Fibroblast of lung (primary cell): ENCODE measurements around the gene LRRC46. TPM values are rescaled to one million over a fixed set of nuclear protein-coding genes. Genes with fewer than 3 reads are reported as not detected.

Source experiments
- DNase-seq, 2 donors: peaks; one replicate each; pipeline versions ENCODE4 v3.0.0 to v3.0.0-alpha.2; 2010; ENCODE audit warnings: low read depth in 2 of 2
- H2AFZ ChIP-seq: 2 replicates; pipeline ENCODE4 v1.5.1; 2012; ENCODE audit warnings: low read length, control low read depth, inconsistent platforms
- H3K27ac ChIP-seq: 2 replicates; pipeline ENCODE4 v1.5.1; 2011; ENCODE audit warnings: low read length, control low read depth; ENCODE audit not compliant: insufficient read depth
- H3K27me3 ChIP-seq: 2 replicates; pipeline ENCODE4 v1.5.1; 2011; ENCODE audit warnings: mild to moderate bottlenecking, low read length; ENCODE audit not compliant: control insufficient read depth, insufficient read depth
- H3K36me3 ChIP-seq: 2 replicates; pipeline ENCODE4 v1.5.1; 2011; ENCODE audit warnings: low read length; ENCODE audit not compliant: control insufficient read depth, insufficient read depth
- H3K4me1 ChIP-seq: 2 replicates; pipeline ENCODE4 v1.5.1; 2011; ENCODE audit warnings: low read length; ENCODE audit not compliant: control insufficient read depth, insufficient read depth; ENCODE audit errors: extremely low read depth
- H3K4me2 ChIP-seq: 2 replicates; pipeline ENCODE4 v1.5.1; 2011; ENCODE audit warnings: low read length, control low read depth; ENCODE audit not compliant: insufficient read depth; ENCODE audit errors: extremely low read depth
- H3K4me3 ChIP-seq, 4 experiments: fragments of 200-600 bp in 1 of 4; sonication (generic) in 1 of 4; replicated peaks in 1 of 4; 2 replicates each; pipeline ENCODE4 v1.5.1; 2011 to 2016; ENCODE audit warnings: low read length in 4 of 4, low read depth in 3 of 4, mild to moderate bottlenecking in 3 of 4, control low read depth in 2 of 4, inconsistent platforms in 1 of 4, mixed read lengths in 1 of 4; ENCODE audit not compliant: insufficient read depth in 1 of 4; ENCODE audit errors: control extremely low read depth in 1 of 4
- H3K79me2 ChIP-seq: 2 replicates; pipeline ENCODE4 v1.5.1; 2012; ENCODE audit warnings: mild to moderate bottlenecking, low read length, inconsistent platforms; ENCODE audit not compliant: control insufficient read depth, insufficient read depth
- H3K9ac ChIP-seq: 2 replicates; pipeline ENCODE4 v1.5.1; 2011; ENCODE audit warnings: mild to moderate bottlenecking, low read length, control low read depth; ENCODE audit not compliant: insufficient read depth
- H3K9me3 ChIP-seq: 2 replicates; pipeline ENCODE4 v1.5.1; 2012; ENCODE audit warnings: low read depth, low read length; ENCODE audit not compliant: control insufficient read depth, insufficient read depth
- H4K20me1 ChIP-seq: 2 replicates; pipeline ENCODE4 v1.5.1; 2011; ENCODE audit warnings: low read length; ENCODE audit not compliant: control insufficient read depth, insufficient read depth; ENCODE audit errors: extremely low read depth
- EZH2 ChIP-seq: IDR thresholded peaks from 2 replicates; pipeline ENCODE4 v1.5.1; 2012; ENCODE audit warnings: low read length, control low read depth, mild to moderate bottlenecking; ENCODE audit errors: missing control alignments
- polyA plus RNA-seq, 2 donors: library from polyadenylated mRNA; depleted of rRNA in 1 of 2; stranded (reverse) in 1 of 2; unstranded in 1 of 2; fragments of >200 nt; gene quantifications; 2 replicates each; pipeline ENCODE4 v1.2.1, GENCODE V29; 2011 to 2012; ENCODE audit warnings: missing spikeins in 1 of 2
- total RNA-seq: library from RNA; depleted of rRNA; stranded (reverse); fragments of >200 nt; gene quantifications from 2 replicates; pipeline ENCODE4 v1.2.1, GENCODE V29; 2014
- TF ChIP-seq, protein P1 (sequence below), 2 donors: IDR thresholded peaks in 1 of 2; conservative IDR thresholded peaks in 1 of 2; 1 replicate in 1 of 2; 2 replicates in 1 of 2; pipeline ENCODE4 v1.5.1; 2011 to 2012; ENCODE audit warnings: low read length in 2 of 2, control low read depth in 1 of 2, inconsistent platforms in 1 of 2, low read depth in 1 of 2, mild to moderate bottlenecking in 1 of 2

Gene LRRC46
- total and polyA plus RNA-seq, 2 donors (not counting 1 experiment from before 2014, with no cell fraction given), result under 0.01 to 0.19 TPM

DNA sequence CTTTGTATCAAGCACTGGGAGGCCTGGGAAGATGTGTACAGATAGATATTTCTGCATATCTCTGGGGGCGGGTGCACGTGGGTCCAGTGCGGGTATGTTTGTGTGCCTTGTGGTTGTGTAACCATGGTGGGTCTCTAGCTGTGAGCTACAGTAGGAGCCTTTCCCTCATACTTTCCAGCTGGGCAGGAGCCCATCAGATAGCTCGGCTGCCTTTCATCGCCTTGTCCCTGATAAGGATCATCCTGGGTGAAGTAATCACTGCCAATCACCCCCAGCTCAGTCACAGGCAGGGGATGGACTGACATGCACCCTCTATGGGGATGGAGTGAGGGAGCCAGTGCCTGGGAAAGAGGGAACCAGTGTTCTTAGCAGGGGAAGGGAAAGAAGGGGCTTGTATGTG, 12.8 kb downstream of the LRRC46 start:
- peak in 1 of 2 donors; percentile 63 for DNase-seq
- H3K9ac ChIP-seq, result no peak overlapping the region
- H3K79me2 ChIP-seq, result no peaks in the 10 kb centered on the region
- H3K4me1 ChIP-seq, result peaks cover 7% of the 10 kb centered on the region
- no peak overlapping the region for H3K27ac ChIP-seq
- no peaks in the 10 kb centered on the region for H4K20me1 ChIP-seq
- H3K4me3 ChIP-seq, result no peak overlapping the region
- no peak overlapping the region for H3K4me2 ChIP-seq
- no peaks in the 10 kb centered on the region for H3K9me3 ChIP-seq
- TF ChIP-seq, protein P1, sequence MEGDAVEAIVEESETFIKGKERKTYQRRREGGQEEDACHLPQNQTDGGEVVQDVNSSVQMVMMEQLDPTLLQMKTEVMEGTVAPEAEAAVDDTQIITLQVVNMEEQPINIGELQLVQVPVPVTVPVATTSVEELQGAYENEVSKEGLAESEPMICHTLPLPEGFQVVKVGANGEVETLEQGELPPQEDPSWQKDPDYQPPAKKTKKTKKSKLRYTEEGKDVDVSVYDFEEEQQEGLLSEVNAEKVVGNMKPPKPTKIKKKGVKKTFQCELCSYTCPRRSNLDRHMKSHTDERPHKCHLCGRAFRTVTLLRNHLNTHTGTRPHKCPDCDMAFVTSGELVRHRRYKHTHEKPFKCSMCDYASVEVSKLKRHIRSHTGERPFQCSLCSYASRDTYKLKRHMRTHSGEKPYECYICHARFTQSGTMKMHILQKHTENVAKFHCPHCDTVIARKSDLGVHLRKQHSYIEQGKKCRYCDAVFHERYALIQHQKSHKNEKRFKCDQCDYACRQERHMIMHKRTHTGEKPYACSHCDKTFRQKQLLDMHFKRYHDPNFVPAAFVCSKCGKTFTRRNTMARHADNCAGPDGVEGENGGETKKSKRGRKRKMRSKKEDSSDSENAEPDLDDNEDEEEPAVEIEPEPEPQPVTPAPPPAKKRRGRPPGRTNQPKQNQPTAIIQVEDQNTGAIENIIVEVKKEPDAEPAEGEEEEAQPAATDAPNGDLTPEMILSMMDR (conservative IDR thresholded peaks at IDR 0.05 in 1 of 2, IDR thresholded peaks at IDR 0.05 in 1 of 2; ENCODE audit: low read depth in 1 of 2, low read length in 2 of 2), result peak in 1 of 2 donors; percentile 1
- TF ChIP-seq EZH2, result no peak
- no peaks in the 10 kb centered on the region for H3K36me3 ChIP-seq
- H3K27me3 ChIP-seq, result peaks cover 39% of the 10 kb centered on the region
- no peak overlapping the region for H2AFZ ChIP-seq

DNA sequence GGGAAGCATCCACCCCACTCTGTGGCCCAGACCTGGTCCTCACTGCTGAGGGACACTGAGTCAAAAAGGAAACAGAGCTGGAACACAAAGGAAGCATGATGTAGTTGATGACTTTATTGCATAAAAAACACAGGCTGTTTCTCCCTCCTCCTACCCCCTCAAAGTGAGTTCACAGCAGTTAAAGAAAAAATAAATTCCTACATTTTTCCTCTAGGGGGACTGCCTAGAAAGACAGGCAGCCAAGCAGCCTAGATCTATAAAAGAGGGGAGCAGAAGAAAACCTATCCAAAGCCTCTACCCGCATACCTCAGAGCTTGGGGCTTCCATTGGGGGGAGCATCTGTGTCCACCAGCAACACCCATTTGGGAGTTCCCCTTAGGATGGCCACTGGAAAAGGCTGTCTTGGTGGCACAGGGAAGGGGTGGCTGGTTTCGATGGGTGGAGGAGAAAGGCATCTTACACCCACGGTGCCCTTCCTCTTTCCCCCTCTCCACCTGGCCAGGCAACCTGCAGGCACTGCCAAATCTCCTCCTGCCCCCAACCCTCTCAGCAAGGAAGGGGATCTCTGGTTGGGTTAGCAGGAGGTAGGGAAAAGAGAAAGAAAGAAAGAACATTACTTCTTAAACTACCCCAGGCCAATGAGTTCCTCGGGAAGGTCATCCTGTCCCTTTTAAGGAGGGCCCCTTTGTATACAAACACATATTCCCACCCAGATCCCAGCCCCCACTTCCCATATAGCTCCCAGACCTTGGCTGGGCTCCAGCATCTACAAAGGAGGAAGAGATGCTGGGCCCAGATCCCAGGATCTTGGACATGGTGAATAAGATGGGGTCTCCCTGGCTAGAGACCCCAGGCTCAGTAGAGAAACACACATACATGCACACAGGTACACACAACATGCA, 13.6 kb downstream of the LRRC46 start:
- Histone ChIP-seq H3K9ac (no peak overlapping the region), H4K20me1 (no peaks in the 10 kb centered on the region), H3K4me2 (no peak overlapping the region), H2AFZ (no peak overlapping the region), H3K36me3 (no peaks in the 10 kb centered on the region), H3K4me1 (peaks cover 7% of the 10 kb centered on the region), H3K79me2 (no peaks in the 10 kb centered on the region), H3K27me3 (peaks cover 39% of the 10 kb centered on the region), H3K4me3 (no peak overlapping the region), H3K27ac (no peak overlapping the region), H3K9me3 (no peaks in the 10 kb centered on the region)
- no peak for TF ChIP-seq EZH2
- TF ChIP-seq, protein P1 (conservative IDR thresholded peaks at IDR 0.05 in 1 of 2, IDR thresholded peaks at IDR 0.05 in 1 of 2; ENCODE audit: low read depth in 1 of 2, low read length in 2 of 2), result peak; percentile 24 to 49
- no peak for DNase-seq

DNA sequence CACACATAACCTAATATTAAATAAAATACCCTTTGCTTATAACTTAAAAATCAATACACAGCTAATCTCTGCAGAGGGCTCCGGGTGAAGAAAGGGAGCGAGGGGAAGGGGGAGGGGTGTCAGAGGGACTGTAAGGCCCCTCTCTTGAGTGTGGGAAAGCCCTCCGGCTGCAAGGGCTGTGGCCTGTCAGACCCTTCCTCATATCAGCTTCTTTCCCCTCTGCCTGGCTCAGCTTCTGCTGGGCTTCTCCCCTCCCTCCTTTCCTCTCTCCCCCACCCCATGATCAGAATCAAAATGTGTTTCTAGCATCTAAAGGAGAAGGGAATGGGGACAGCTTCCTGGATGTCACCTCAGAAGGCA, 14.2 kb downstream of the LRRC46 start:
- TF ChIP-seq EZH2, result no peak
- TF ChIP-seq, protein P1 (conservative IDR thresholded peaks at IDR 0.05 in 1 of 2, IDR thresholded peaks at IDR 0.05 in 1 of 2; ENCODE audit: low read depth in 1 of 2, low read length in 2 of 2), result no peak
- no peaks in the 10 kb centered on the region for H3K36me3 ChIP-seq
- H3K9ac ChIP-seq, result no peak overlapping the region
- no peak overlapping the region for H3K27ac ChIP-seq
- H4K20me1 ChIP-seq, result no peaks in the 10 kb centered on the region
- no peak overlapping the region for H2AFZ ChIP-seq
- H3K4me1 ChIP-seq, result peaks cover 3% of the 10 kb centered on the region
- no peak overlapping the region for H3K4me3 ChIP-seq
- H3K79me2 ChIP-seq, result no peaks in the 10 kb centered on the region
- peaks cover 39% of the 10 kb centered on the region for H3K27me3 ChIP-seq
- H3K9me3 ChIP-seq, result no peaks in the 10 kb centered on the region
- no peak overlapping the region for H3K4me2 ChIP-seq
- no peak for DNase-seq
